ENCODE measurements around the gene MAP2K7. TPM values are rescaled to one million over a fixed set of nuclear protein-coding genes. Genes with fewer than 3 reads are reported as not detected.
"Not testable (repeated sequence)": the region's sequence is repeated elsewhere in the genome, so short reads cannot be mapped to it uniquely, and the experiment has no call there.

Gene MAP2K7
- total RNA-seq, 1 donor = 10.2 TPM

DNA sequence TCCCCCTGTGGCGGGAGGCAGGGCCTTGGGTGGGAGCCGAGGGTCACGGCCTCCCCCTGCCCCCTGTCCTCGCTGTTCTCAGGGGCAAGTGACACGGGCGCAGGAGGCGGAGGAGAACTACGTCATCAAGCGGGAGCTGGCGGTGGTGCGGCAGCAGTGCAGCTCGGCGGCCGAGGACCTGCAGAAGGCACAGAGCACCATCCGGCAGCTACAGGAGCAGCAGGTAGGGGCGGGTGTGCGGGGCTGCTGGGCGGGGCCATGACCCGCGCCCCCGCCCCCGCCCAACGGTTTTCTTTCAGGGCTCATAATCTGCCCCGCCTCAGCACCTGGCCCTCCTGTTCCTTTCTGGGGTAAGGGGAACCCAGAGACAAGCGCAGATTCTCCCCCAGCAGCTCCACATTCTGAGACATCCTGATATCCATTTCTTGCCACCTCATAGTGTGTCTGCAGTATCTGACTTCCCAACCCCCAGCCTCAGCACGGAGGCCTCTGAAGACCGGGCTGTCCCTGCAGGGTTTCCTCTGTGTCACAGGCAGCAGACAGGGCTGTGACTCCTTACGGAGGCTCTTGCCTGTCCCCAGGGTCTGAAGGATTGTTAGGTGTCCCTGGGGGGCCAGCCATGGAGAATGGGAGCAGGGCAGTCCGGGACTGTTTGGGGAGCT lies 45.4 kb upstream of the MAP2K7 start:
- H3K4me3 ChIP-seq (ENCODE audit: low read depth, low read length) = no peak overlapping the region
- TF ChIP-seq, protein P1, sequence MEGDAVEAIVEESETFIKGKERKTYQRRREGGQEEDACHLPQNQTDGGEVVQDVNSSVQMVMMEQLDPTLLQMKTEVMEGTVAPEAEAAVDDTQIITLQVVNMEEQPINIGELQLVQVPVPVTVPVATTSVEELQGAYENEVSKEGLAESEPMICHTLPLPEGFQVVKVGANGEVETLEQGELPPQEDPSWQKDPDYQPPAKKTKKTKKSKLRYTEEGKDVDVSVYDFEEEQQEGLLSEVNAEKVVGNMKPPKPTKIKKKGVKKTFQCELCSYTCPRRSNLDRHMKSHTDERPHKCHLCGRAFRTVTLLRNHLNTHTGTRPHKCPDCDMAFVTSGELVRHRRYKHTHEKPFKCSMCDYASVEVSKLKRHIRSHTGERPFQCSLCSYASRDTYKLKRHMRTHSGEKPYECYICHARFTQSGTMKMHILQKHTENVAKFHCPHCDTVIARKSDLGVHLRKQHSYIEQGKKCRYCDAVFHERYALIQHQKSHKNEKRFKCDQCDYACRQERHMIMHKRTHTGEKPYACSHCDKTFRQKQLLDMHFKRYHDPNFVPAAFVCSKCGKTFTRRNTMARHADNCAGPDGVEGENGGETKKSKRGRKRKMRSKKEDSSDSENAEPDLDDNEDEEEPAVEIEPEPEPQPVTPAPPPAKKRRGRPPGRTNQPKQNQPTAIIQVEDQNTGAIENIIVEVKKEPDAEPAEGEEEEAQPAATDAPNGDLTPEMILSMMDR (IDR thresholded peaks at IDR 0.05; ENCODE audit: insufficient read depth, low read length) = no peak
- no peak for DNase-seq (ENCODE audit: low read depth)

DNA sequence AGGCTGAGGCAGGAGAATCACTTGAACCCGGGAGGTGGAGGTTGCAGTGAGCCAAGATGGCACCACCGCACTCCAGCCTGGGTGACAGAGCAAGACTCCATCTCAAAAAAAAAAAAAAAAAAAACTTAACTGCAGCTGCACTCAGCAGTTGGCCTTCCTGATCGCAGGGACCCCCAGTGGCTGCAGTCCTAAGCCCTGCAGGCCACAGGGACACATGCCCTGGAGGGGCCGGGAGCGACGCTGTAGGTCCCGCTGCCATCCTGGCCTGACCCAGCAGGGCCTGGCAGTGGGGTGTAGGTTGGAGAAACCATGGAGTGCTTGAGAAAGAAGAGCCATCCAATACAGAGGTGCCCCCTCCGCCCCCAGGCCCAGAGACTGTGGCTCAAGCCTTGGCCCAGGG lies 44.6 kb upstream of the MAP2K7 start:
- not testable (repeated sequence) for DNase-seq (ENCODE audit: low read depth); H3K4me3 ChIP-seq (ENCODE audit: low read depth, low read length)

DNA sequence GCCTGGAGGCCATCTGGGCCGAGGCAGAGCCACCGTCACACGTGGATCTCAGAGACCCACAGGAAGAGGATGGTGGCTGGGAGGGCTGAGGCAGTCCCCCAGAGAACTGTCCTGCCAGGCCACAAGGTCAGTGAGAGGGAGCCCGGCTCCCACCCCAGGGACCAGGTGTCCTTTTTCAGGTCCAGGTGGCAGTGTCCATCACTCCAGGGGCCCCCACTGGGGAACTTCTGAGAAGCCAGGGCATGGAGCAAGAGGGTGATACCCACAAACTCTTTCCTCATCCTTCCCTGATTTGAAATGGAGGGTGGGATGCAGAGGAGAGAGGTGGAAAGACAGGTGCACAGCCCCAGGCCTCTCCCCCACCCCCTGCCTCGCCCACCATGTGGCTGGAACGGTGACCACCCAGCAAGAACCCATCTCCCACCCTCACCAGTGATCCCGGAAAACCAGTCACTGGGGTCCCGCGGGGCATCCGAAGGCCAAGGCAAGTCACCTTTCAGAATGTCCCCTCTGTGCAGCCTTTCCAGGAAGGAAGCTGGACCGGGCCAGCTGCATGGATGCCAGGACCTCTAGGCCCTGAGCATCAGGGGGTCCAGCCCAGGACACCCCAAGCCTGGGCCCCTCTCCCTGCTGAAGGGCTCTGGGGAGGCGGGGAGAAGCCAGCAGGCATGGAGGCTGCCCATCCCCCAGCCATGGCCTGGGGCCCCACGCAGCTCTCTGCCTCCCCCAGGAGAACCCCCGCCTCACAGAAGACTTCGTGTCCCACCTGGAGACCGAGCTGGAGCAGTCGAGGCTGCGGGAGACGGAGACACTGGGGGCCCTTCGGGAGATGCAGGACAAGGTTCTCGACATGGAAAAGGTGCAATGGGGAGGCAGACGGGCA lies 43.6 kb upstream of the MAP2K7 start:
- no peak overlapping the region for H3K4me3 ChIP-seq (ENCODE audit: low read depth, low read length)
- no peak for DNase-seq (ENCODE audit: low read depth)
- TF ChIP-seq, protein P1 (IDR thresholded peaks at IDR 0.05; ENCODE audit: insufficient read depth, low read length) = no peak

DNA sequence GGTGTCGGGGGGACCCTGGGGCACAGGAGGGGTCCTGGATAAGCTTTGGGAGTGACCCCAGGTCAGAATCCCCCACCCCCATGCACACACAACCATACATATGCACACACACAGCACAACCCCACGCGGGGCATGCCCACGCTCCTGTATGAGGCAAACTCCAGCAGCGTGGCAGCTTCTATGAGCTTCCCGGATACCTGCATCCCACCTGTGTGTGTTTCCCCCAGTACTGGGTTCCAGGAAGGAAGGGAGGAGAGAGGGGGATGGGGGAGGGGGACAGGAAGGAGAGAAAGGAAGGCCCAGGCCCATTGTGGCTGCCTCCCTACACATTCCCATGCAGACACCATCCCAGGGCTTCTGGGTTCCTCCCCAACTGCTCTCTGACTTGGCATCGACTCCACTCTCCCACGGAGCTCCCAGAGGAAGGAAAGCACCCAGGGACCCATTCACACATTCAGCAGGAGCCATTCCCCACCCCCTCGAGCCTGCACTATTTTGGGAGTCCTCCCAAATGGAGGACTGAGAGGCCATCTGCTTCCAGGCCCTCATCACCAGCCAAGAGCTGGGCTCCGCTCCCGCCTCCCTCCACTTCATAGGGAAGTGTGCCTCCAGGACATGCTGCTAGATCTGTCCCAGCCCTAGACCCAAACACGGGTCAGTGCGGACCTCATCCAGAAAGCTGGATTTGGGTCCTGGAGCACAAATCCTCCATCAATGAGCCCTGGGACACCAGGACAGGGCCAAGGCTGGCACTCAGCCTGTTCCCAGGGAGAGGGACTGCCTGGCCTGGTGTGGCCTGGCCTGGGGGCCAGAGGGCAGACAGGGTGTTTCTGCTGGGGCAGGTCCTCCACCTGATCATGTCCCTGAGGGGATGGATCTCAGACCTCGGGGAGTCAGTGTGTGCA lies 42.7 kb upstream of the MAP2K7 start:
- H3K4me3 ChIP-seq (ENCODE audit: low read depth, low read length) = no peak overlapping the region
- DNase-seq (ENCODE audit: low read depth) = no peak
- TF ChIP-seq, protein P1 (IDR thresholded peaks at IDR 0.05; ENCODE audit: insufficient read depth, low read length) = no peak

DNA sequence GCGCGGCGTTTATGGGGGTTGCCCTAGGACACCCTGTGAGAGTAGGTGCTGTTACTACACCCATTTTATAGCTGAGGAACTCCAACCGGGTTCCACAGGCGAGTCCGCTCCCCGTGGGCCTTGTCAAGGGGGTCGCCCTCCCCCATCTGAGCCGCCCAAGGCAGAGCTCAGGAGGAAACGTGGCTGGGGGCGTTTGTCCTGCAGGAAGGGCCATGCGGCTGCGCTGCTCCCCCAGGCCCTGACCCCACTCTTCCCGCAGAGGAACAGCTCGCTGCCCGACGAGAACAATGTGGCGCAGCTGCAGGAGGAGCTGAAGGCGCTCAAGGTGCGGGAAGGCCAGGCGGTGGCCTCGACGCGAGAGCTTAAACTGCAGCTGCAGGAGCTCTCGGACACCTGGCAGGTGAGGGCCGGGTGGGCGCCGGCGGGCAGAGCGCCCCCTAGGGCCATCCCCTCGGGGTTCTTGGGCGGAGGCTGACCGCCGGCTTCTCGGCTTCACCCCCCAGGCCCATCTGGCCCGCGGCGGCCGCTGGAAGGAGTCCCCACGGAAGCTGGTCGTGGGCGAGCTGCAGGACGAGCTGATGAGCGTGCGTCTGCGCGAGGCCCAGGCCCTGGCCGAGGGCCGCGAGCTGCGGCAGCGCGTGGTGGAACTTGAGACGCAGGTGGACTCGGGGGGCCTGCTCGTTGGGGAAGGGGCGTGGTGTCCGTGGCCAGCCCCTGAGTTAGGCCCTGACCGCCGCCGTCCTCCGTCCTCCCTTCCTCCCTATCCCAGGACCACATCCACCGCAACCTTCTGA lies 41.9 kb upstream of the MAP2K7 start:
- TF ChIP-seq, protein P1 (IDR thresholded peaks at IDR 0.05; ENCODE audit: insufficient read depth, low read length) = no peak

DNA sequence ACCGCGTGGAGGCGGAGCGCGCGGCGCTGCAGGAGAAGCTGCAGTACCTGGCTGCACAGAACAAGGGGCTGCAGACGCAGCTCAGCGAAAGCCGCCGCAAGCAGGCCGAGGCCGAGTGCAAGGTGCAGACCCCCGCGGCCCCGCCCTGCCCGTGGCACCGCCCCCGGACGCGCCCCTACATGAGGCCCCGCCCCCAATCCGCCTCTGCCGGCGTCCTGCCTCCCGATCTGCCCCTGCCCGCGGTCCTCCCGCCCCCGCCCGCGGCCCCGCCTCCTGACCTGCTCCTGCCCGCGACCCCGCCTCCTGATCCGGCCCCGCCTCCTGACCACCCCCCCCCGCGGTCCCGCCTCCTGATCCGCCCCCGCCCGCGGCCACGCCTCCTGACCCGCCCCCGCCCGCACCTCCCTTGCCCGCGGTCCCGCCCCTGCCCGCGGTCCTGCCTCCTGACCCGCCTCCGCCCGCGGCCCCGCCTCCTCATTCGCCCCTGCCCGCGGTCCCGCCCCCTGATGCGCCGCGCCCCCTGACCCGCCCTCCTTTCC lies 41.2 kb upstream of the MAP2K7 start:
- DNase-seq (ENCODE audit: low read depth) = no peak
- TF ChIP-seq, protein P1 (IDR thresholded peaks at IDR 0.05; ENCODE audit: insufficient read depth, low read length) = no peak
- H3K4me3 ChIP-seq (ENCODE audit: low read depth, low read length) = no peak overlapping the region

More for the DNA sequence above, 41.9 kb upstream of the MAP2K7 start:
- DNase-seq (ENCODE audit: low read depth) = no peak
- no peak overlapping the region for H3K4me3 ChIP-seq (ENCODE audit: low read depth, low read length)

All from fibroblast of the aortic adventitia (primary cell).